ENCODE results near the gene P2RY8. TPM values are rescaled to one million over a fixed set of nuclear protein-coding genes. Genes with fewer than 3 reads are reported as not detected.

P2RY8 gene
- total and polyA plus RNA-seq, 10 of the 15 experiments (the other 5 are each of a cell fraction or from before 2014, with no cell fraction given), result 2.0 to 64.4 (median 36.5) TPM

- no peak; the same call in 1 of the 2 replicates for TF ChIP-seq ASH2L (IDR thresholded peaks at IDR 0.05; ENCODE audit: borderline replicate concordance, low read depth)
- peak; percentile 44; the same call in 1 of the 2 replicates for TF ChIP-seq FOXK2 (IDR thresholded peaks at IDR 0.05)
- peak; percentile 44; the same call in 1 of the 2 replicates for TF ChIP-seq POLR2A (IDR thresholded peaks at IDR 0.05; ENCODE audit: low read depth, low read length)
- TF ChIP-seq RELB (IDR thresholded peaks at IDR 0.05; ENCODE audit: low read depth), result peak; percentile 77
- TF ChIP-seq, protein P1, sequence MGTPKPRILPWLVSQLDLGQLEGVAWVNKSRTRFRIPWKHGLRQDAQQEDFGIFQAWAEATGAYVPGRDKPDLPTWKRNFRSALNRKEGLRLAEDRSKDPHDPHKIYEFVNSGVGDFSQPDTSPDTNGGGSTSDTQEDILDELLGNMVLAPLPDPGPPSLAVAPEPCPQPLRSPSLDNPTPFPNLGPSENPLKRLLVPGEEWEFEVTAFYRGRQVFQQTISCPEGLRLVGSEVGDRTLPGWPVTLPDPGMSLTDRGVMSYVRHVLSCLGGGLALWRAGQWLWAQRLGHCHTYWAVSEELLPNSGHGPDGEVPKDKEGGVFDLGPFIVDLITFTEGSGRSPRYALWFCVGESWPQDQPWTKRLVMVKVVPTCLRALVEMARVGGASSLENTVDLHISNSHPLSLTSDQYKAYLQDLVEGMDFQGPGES (IDR thresholded peaks at IDR 0.05), result no peak
- no peak for TF ChIP-seq ZNF217 (IDR thresholded peaks at IDR 0.05)
- 0 out of 2 replicates have a peak, but pooled peaks have one; percentile 10 for TF ChIP-seq SMARCA5 (IDR thresholded peaks at IDR 0.05)
- TF ChIP-seq SIN3A (IDR thresholded peaks at IDR 0.05; ENCODE audit: low read depth, low read length), result 0 out of 2 replicates have a peak, but pooled peaks have one; percentile 37
- peak; percentile 84 for TF ChIP-seq CBFB (IDR thresholded peaks at IDR 0.05; ENCODE audit: low read depth)
- TF ChIP-seq PAX5 (IDR thresholded peaks at IDR 0.05; ENCODE audit: borderline replicate concordance, low read depth, low read length), result peak; percentile 87
- TF ChIP-seq SIX5 (IDR thresholded peaks at IDR 0.05; ENCODE audit: low read depth, low read length, severe bottlenecking), result no peak
- peak; percentile 66 for TF ChIP-seq NR2F1 (conservative IDR thresholded peaks at IDR 0.05)
- no peak for TF ChIP-seq ATF3 (IDR thresholded peaks at IDR 0.05; ENCODE audit: borderline replicate concordance, extremely low read depth, low read depth, low read length)
- TF ChIP-seq RAD51 (IDR thresholded peaks at IDR 0.05), result peak; percentile 96
- 0 out of 2 replicates have a peak, but pooled peaks have one; percentile 30 for TF ChIP-seq STAT3 (IDR thresholded peaks at IDR 0.05; ENCODE audit: low read depth, low read length)
- TF ChIP-seq CREB1 (IDR thresholded peaks at IDR 0.05; ENCODE audit: low read depth), result no peak
- TF ChIP-seq, protein P2, sequence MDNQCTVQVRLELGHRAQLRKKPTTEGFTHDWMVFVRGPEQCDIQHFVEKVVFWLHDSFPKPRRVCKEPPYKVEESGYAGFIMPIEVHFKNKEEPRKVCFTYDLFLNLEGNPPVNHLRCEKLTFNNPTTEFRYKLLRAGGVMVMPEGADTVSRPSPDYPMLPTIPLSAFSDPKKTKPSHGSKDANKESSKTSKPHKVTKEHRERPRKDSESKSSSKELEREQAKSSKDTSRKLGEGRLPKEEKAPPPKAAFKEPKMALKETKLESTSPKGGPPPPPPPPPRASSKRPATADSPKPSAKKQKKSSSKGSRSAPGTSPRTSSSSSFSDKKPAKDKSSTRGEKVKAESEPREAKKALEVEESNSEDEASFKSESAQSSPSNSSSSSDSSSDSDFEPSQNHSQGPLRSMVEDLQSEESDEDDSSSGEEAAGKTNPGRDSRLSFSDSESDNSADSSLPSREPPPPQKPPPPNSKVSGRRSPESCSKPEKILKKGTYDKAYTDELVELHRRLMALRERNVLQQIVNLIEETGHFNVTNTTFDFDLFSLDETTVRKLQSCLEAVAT (IDR thresholded peaks at IDR 0.05), result peak; percentile 77
- peak; percentile 82; the same call in 1 of the 2 replicates for TF ChIP-seq MEF2A (IDR thresholded peaks at IDR 0.05; ENCODE audit: insufficient read depth, low read depth, low read length)
- TF ChIP-seq RELA (IDR thresholded peaks at IDR 0.05; ENCODE audit: borderline replicate concordance, partially characterized antibody), result no peak
- no peak for TF ChIP-seq YBX1 (IDR thresholded peaks at IDR 0.05)
- TF ChIP-seq CBX5 (IDR thresholded peaks at IDR 0.05; ENCODE audit: low read depth), result no peak
- peak; percentile 52; the same call in 1 of the 2 replicates for TF ChIP-seq PKNOX1 (IDR thresholded peaks at IDR 0.05)
- TF ChIP-seq CREM (IDR thresholded peaks at IDR 0.05; ENCODE audit: low read depth), result peak; percentile 72; the same call in 1 of the 2 replicates
- TF ChIP-seq TCF3 (IDR thresholded peaks at IDR 0.05; ENCODE audit: borderline replicate concordance, insufficient read depth, low read depth, low read length), result peak; percentile 64; the same call in 1 of the 2 replicates
- no peak for TF ChIP-seq NFYA (IDR thresholded peaks at IDR 0.05; ENCODE audit: borderline replicate concordance, low read depth, low read length)
- TF ChIP-seq BCL11A (IDR thresholded peaks at IDR 0.05; ENCODE audit: low read depth, low read length), result peak; percentile 47
- TF ChIP-seq BMI1 (IDR thresholded peaks at IDR 0.05; ENCODE audit: borderline replicate concordance), result peak; percentile 25; the same call in 1 of the 2 replicates
These were observed 1.5 kb downstream of the P2RY8 start (continued) for GRCh38 chrX:1535241-1536041.
